WERI-Rb-1 (cell line): Measurements from ENCODE around the gene TRAPPC10.

Experiments used
- DNase-seq: peaks from one replicate; pipeline ENCODE4 v3.0.0-alpha.2; 2020
- H3K27ac ChIP-seq: fragments of 250-450 bp; sonication (Bioruptor Pico); 2 replicates; pipeline ENCODE4 v1.5.1; 2020; ENCODE audit warnings: mild to moderate bottlenecking, moderate library complexity
- H3K27me3 ChIP-seq: fragments of 250-450 bp; sonication (Bioruptor Pico); 2 replicates; pipeline ENCODE4 v1.5.1; 2021; ENCODE audit warnings: mild to moderate bottlenecking, low read depth, moderate library complexity; ENCODE audit not compliant: insufficient read depth, severe bottlenecking
- H3K36me3 ChIP-seq: fragments of 250-450 bp; sonication (Bioruptor Pico); 2 replicates; pipeline ENCODE4 v1.5.1; 2020; ENCODE audit warnings: mild to moderate bottlenecking, moderate library complexity
- H3K4me3 ChIP-seq: 2 replicates; pipeline ENCODE4 v1.5.1; 2011; ENCODE audit warnings: low read depth, mild to moderate bottlenecking, control low read depth, low read length
- H3K9me3 ChIP-seq: fragments of 250-450 bp; sonication (Bioruptor Pico); 2 replicates; pipeline ENCODE4 v1.5.1; 2021; ENCODE audit warnings: mild to moderate bottlenecking, moderate library complexity; ENCODE audit not compliant: severe bottlenecking
- TF ChIP-seq, protein P1 (sequence below): IDR thresholded peaks from 2 replicates; pipeline ENCODE4 v1.5.1; 2011; ENCODE audit warnings: low read depth, mild to moderate bottlenecking, control low read depth, inconsistent platforms, low read length

Gene TRAPPC10

DNA sequence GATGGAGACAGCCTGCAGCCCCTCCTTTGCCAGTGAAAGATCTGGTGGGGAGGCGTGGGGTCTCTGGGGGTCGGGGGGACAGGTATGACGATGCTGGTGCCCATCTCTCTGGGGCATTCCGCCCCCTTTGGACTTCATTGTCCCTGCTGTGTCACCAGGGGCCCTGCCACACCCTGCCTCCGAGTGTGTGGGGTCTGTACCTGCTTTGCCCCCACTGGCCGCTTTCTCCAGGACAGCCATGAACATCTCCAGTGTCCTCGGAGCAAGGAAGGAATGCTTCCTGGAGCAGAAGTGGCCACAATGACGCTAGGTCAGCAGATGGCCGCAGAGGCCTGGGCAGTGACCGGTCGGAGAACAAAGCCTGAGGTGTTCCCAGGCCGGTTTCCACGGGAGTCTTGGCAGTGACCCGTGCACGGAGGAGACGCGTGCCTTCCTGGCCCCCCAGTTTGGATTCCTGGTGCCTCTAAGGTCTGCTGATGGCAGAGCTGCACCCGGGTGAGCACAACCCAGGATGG, 18.6 kb upstream of the TRAPPC10 start:
- peaks cover 7% of the 10 kb centered on the region for H3K9me3 ChIP-seq
- H3K27me3 ChIP-seq = no peaks in the 10 kb centered on the region
- DNase-seq = no peak
- H3K36me3 ChIP-seq = no peaks in the 10 kb centered on the region
- no peak overlapping the region for H3K27ac ChIP-seq
- no peak overlapping the region for H3K4me3 ChIP-seq
- TF ChIP-seq, protein P1, sequence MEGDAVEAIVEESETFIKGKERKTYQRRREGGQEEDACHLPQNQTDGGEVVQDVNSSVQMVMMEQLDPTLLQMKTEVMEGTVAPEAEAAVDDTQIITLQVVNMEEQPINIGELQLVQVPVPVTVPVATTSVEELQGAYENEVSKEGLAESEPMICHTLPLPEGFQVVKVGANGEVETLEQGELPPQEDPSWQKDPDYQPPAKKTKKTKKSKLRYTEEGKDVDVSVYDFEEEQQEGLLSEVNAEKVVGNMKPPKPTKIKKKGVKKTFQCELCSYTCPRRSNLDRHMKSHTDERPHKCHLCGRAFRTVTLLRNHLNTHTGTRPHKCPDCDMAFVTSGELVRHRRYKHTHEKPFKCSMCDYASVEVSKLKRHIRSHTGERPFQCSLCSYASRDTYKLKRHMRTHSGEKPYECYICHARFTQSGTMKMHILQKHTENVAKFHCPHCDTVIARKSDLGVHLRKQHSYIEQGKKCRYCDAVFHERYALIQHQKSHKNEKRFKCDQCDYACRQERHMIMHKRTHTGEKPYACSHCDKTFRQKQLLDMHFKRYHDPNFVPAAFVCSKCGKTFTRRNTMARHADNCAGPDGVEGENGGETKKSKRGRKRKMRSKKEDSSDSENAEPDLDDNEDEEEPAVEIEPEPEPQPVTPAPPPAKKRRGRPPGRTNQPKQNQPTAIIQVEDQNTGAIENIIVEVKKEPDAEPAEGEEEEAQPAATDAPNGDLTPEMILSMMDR = no peak

GRCh38 chr21:43994085-43994484, 18.0 kb upstream of the TRAPPC10 start:
- Histone ChIP-seq H3K27me3 (no peaks in the 10 kb centered on the region), H3K36me3 (no peaks in the 10 kb centered on the region), H3K4me3 (no peak overlapping the region)

DNA sequence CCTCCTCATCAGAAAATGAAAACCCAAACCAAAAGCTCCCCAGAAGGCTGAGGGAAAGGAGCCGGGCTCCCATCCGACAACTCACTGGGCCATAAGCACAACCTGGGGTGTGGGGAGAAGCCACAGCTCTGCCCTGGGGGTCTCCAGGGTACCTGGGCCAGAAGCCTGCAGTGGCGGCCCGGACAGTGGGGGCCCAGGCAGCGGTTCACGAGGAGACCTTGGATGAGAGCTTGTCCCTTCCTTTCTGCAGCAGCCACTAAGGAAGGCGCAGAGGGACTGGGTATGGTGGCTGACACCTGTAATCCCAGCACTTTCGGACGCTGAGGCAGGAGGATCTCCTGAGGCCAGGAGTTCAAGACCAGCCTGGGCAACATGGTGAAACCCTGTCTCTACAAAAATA, 17.5 kb upstream of the TRAPPC10 start:
- DNase-seq = no peak
- H3K36me3 ChIP-seq = no peaks in the 10 kb centered on the region
- peaks cover 7% of the 10 kb centered on the region for H3K9me3 ChIP-seq
- H3K4me3 ChIP-seq = no peak overlapping the region
- TF ChIP-seq, protein P1 = no peak
- no peaks in the 10 kb centered on the region for H3K27me3 ChIP-seq
- no peak overlapping the region for H3K27ac ChIP-seq

More at GRCh38 chr21:43994085-43994484, 18.0 kb upstream of the TRAPPC10 start:
- Histone ChIP-seq H3K27ac (no peak overlapping the region), H3K9me3 (peaks cover 7% of the 10 kb centered on the region)
- no peak for DNase-seq
- TF ChIP-seq, protein P1 = no peak

GRCh38 chr21:43995521-43996105, 16.5 kb upstream of the TRAPPC10 start:
- Histone ChIP-seq H3K4me3 (no peak overlapping the region), H3K27me3 (no peaks in the 10 kb centered on the region), H3K36me3 (no peaks in the 10 kb centered on the region)

DNA sequence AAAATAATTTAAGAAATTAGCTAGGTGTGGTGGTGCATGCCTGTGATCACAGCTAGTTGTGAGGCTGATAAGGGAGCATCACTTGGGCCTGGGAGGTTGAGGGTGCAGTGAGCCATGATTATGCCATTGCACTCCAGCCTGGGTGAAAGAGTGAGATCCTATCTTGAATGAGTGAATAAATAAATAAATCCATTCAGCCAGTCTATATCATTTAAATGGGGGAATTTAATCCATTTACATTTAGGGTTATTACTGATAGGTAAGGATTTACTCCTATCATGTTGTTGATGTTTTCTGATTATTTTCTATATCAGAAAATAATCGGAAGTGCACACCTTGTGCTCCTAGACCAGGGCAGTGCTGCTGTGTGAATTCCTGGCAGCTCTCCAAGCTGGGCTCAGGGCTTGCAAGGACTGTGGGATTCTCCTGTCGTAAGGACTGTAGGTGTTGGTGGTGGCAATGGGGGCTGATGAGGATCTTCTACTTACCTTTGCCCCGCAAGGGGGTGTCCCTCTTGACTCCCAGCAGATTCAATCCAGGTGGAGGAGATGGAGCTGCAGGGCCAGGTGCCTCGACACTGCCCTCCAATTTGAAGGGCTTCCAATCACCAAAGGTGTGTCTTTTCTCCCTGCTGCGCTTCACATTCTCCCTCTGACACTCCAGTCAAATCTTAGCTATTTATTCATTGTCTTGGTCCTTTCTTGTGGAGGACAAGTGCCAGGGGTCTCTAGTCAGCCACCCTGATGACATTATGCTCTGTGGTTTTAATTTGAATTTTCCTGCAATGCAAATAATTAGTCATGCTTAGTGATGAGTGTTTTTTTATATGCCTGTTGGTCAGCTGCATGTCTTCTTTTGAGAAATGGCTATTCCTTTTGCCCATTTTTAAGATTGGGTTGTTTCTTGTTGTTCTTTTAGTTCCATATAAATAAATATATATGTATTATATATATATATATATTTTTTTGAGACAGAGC, 14.1 kb upstream of the TRAPPC10 start:
- H3K4me3 ChIP-seq = no peak overlapping the region
- H3K9me3 ChIP-seq = peaks cover 7% of the 10 kb centered on the region
- no peaks in the 10 kb centered on the region for H3K27me3 ChIP-seq
- no peaks in the 10 kb centered on the region for H3K36me3 ChIP-seq
- TF ChIP-seq, protein P1 = no peak
- no peak for DNase-seq
- H3K27ac ChIP-seq = no peak overlapping the region

More at GRCh38 chr21:43995521-43996105, 16.5 kb upstream of the TRAPPC10 start:
- Histone ChIP-seq H3K27ac (no peak overlapping the region), H3K9me3 (peaks cover 7% of the 10 kb centered on the region)
- DNase-seq = no peak
- TF ChIP-seq, protein P1 = no peak
